Keratinocyte (primary cell): ENCODE data around the gene GYG2. TPM values are rescaled to one million over a fixed set of nuclear protein-coding genes. Genes with fewer than 3 reads are reported as not detected.

ENCODE experiments used
- DNase-seq: peaks from one replicate; pipeline ENCODE4 v3.0.0-alpha.2; 2011; ENCODE audit warnings: low read depth, missing footprints, low spot score
- FAIRE-seq: peaks from 2 replicates; lab custom pipeline; 2011; peaks lifted over from hg19 to GRCh38; lab: Jason Lieb, UNC
- H2AFZ ChIP-seq: 2 replicates; pipeline ENCODE4 v1.6.0; 2012; ENCODE audit warnings: low read length, control low read depth, inconsistent platforms; ENCODE audit not compliant: control insufficient read depth
- H3K27ac ChIP-seq: 2 replicates; pipeline ENCODE4 v1.5.1; 2011; ENCODE audit warnings: low read length; ENCODE audit not compliant: control insufficient read depth, insufficient read depth
- H3K27me3 ChIP-seq: 3 replicates; pipeline ENCODE4 v1.6.0; 2011; ENCODE audit warnings: low read length; ENCODE audit not compliant: control insufficient read depth, insufficient read depth; ENCODE audit errors: extremely low read depth
- H3K36me3 ChIP-seq, 2 experiments: 2 replicates in 1 of 2; 3 replicates in 1 of 2; pipeline ENCODE4 v1.5.1; 2011; ENCODE audit warnings: low read length in 2 of 2, mild to moderate bottlenecking in 1 of 2; ENCODE audit not compliant: control insufficient read depth in 2 of 2, insufficient read depth in 2 of 2; ENCODE audit errors: extremely low read depth in 1 of 2
- H3K4me1 ChIP-seq: 3 replicates; pipeline ENCODE4 v1.5.1; 2011; ENCODE audit warnings: low read length; ENCODE audit not compliant: control insufficient read depth, insufficient read depth; ENCODE audit errors: extremely low read depth
- H3K4me2 ChIP-seq: 3 replicates; pipeline ENCODE4 v1.6.0; 2011; ENCODE audit warnings: low read depth, low read length; ENCODE audit not compliant: control insufficient read depth, insufficient read depth; ENCODE audit errors: extremely low read depth
- H3K4me3 ChIP-seq, 3 experiments: fragments of 200-600 bp in 1 of 3; sonication (generic) in 1 of 3; 2 replicates in 2 of 3; 3 replicates in 1 of 3; pipeline ENCODE4 v1.5.1; 2011 to 2016; ENCODE audit warnings: low read length in 3 of 3, mild to moderate bottlenecking in 3 of 3, control low read depth in 2 of 3, inconsistent platforms in 1 of 3, low read depth in 1 of 3, mixed read lengths in 1 of 3, mixed run types in 1 of 3, moderate library complexity in 1 of 3; ENCODE audit not compliant: control insufficient read depth in 2 of 3, insufficient read depth in 2 of 3; ENCODE audit errors: extremely low read depth in 1 of 3
- H3K79me2 ChIP-seq: 2 replicates; pipeline ENCODE4 v1.6.0; 2012; ENCODE audit warnings: low read length; ENCODE audit not compliant: control insufficient read depth, insufficient read depth
- H3K9ac ChIP-seq: 3 replicates; pipeline ENCODE4 v1.6.0; 2011; ENCODE audit warnings: low read length; ENCODE audit not compliant: control insufficient read depth, insufficient read depth; ENCODE audit errors: extremely low read depth
- H3K9me1 ChIP-seq: 3 replicates; pipeline ENCODE4 v1.6.0; 2011; ENCODE audit warnings: low read length; ENCODE audit not compliant: control insufficient read depth, insufficient read depth; ENCODE audit errors: extremely low read depth
- H3K9me3 ChIP-seq: 2 replicates; pipeline ENCODE4 v1.5.1; 2012; ENCODE audit warnings: low read depth, low read length; ENCODE audit not compliant: control insufficient read depth
- H4K20me1 ChIP-seq: 3 replicates; pipeline ENCODE4 v1.6.0; 2011; ENCODE audit warnings: low read length; ENCODE audit not compliant: control insufficient read depth, insufficient read depth; ENCODE audit errors: extremely low read depth
- CTCF ChIP-seq, 3 experiments: IDR thresholded peaks in 1 of 3; conservative IDR thresholded peaks in 1 of 3; optimal IDR thresholded peaks in 1 of 3; 2 replicates in 2 of 3; 3 replicates in 1 of 3; pipeline versions ENCODE3 to v1.5.1; 2011; ENCODE audit warnings: low read length in 3 of 3, mild to moderate bottlenecking in 3 of 3, moderate library complexity in 2 of 3, control low read depth in 1 of 3, inconsistent platforms in 1 of 3; ENCODE audit not compliant: insufficient read depth in 2 of 3; ENCODE audit errors: extremely low read depth in 1 of 3
- EZH2 ChIP-seq: IDR thresholded peaks from one replicate; pipeline ENCODE4 v1.6.1; 2012; ENCODE audit warnings: inconsistent platforms, mild to moderate bottlenecking, low read length, moderate library complexity
- dilution Hi-C: fragments of 300-500 bp; cut with MboI; formaldehyde crosslinking; loops from one replicate; pipeline ENCODE4 v1.7.0; 2020; ENCODE audit warnings: low sequenced_read_pairs; ENCODE audit not compliant: extremely low pct_ligation_motif_present
- polyA plus RNA-seq, 5 experiments: library from polyadenylated mRNA; depleted of rRNA in 3 of 5; stranded (reverse) in 3 of 5; stranded (forward) in 1 of 5; unstranded in 1 of 5; fragments of >200 nt; gene quantifications; 1 replicate in 1 of 5; 2 replicates in 3 of 5; 3 replicates in 1 of 5; pipeline versions ENCODE4 v1.2.1 to v1.2.3, GENCODE V29; 2011 to 2012; ENCODE audit warnings: missing spikeins in 2 of 5, low read depth in 1 of 5, low replicate concordance in 1 of 5

GYG2 gene
- polyA plus RNA-seq, 1 donor (not counting 4 experiments of a cell fraction or from before 2014, with no cell fraction given) = not detected

- no peaks in the 10 kb centered on the region for H3K79me2 ChIP-seq
- TF ChIP-seq CTCF (optimal IDR thresholded peaks at IDR 0.05 in 1 of 3, IDR thresholded peaks at IDR 0.05 in 1 of 3, conservative IDR thresholded peaks at IDR 0.05 in 1 of 3; ENCODE audit: extremely low read depth in 1 of 3, insufficient read depth in 2 of 3, low read length in 3 of 3) (no peak), EZH2 (no peak)
- H3K27me3 ChIP-seq = no peaks in the 10 kb centered on the region
- no peak overlapping the region for H3K4me2 ChIP-seq
- no peak for DNase-seq
- no peaks in the 10 kb centered on the region for H4K20me1 ChIP-seq
- H3K9me1 ChIP-seq = no peaks in the 10 kb centered on the region
- H3K9me3 ChIP-seq = no peaks in the 10 kb centered on the region
- peaks cover 15% of the 10 kb centered on the region for H3K4me1 ChIP-seq
- H3K4me3 ChIP-seq = no peak overlapping the region
- no peak overlapping the region for H2AFZ ChIP-seq
- no peak overlapping the region for H3K27ac ChIP-seq
- dilution Hi-C loops = no loop called here
- peaks cover 0 to 9% of the 10 kb centered on the region in 2 experiments for H3K36me3 ChIP-seq
- FAIRE-seq = no peak
- H3K9ac ChIP-seq = no peak overlapping the region
Measured at GRCh38 chrX:2784026-2784425, 44.7 kb upstream of the GYG2 start.

- H3K4me3 ChIP-seq = no peak overlapping the region
- FAIRE-seq (peak; percentile 60), DNase-seq (no peak)
- TF ChIP-seq CTCF (optimal IDR thresholded peaks at IDR 0.05 in 1 of 3, IDR thresholded peaks at IDR 0.05 in 1 of 3, conservative IDR thresholded peaks at IDR 0.05 in 1 of 3; ENCODE audit: extremely low read depth in 1 of 3, insufficient read depth in 2 of 3, low read length in 3 of 3) = no peak
- TF ChIP-seq EZH2 = no peak
- H3K9me1 ChIP-seq = no peaks in the 10 kb centered on the region
- no peak overlapping the region for H2AFZ ChIP-seq
- no peaks in the 10 kb centered on the region for H3K79me2 ChIP-seq
- no peaks in the 10 kb centered on the region for H3K9me3 ChIP-seq
- peak overlapping the region; percentile 17 for H3K27ac ChIP-seq
- dilution Hi-C loops = no loop called here
- no peaks in the 10 kb centered on the region for H4K20me1 ChIP-seq
- no peaks in the 10 kb centered on the region for H3K27me3 ChIP-seq
- peaks cover 0 to 11% of the 10 kb centered on the region in 2 experiments for H3K36me3 ChIP-seq
- H3K4me2 ChIP-seq = no peak overlapping the region
- H3K4me1 ChIP-seq = peaks cover 15% of the 10 kb centered on the region
- H3K9ac ChIP-seq = no peak overlapping the region
Measured at GRCh38 chrX:2785538-2785937, 43.2 kb upstream of the GYG2 start.
